T47D (cell line): Measurements from ENCODE around the gene MYO1G.
A peak's percentile ranks its signal among the peaks of the same experiment; 100 is the strongest.

ENCODE experiments used
- DNase-seq, 2 experiments: peaks; one replicate each; pipeline versions ENCODE4 v3.0.0 to v3.0.0-alpha.2; 2011 to 2012; ENCODE audit warnings: low read depth in 1 of 2, low spot score in 1 of 2
- JUND ChIP-seq: IDR thresholded peaks from 2 replicates; pipeline ENCODE4 v1.6.1; 2012; ENCODE audit warnings: low read depth
- in situ Hi-C: cut with HindIII; loops from 2 replicates; pipeline ENCODE4 v1.10.0; 2016; ENCODE audit warnings: low sequenced_read_pairs, low pct_unique_long_range_greater_than_20kb

Gene MYO1G

GRCh38 chr7:44964384-44964830 is 14.4 kb downstream of the MYO1G start:
- peak in 1 of 2 experiments; percentile 30 for DNase-seq
- TF ChIP-seq JUND: no peak
- in situ Hi-C loops: no loop called here

DNA sequence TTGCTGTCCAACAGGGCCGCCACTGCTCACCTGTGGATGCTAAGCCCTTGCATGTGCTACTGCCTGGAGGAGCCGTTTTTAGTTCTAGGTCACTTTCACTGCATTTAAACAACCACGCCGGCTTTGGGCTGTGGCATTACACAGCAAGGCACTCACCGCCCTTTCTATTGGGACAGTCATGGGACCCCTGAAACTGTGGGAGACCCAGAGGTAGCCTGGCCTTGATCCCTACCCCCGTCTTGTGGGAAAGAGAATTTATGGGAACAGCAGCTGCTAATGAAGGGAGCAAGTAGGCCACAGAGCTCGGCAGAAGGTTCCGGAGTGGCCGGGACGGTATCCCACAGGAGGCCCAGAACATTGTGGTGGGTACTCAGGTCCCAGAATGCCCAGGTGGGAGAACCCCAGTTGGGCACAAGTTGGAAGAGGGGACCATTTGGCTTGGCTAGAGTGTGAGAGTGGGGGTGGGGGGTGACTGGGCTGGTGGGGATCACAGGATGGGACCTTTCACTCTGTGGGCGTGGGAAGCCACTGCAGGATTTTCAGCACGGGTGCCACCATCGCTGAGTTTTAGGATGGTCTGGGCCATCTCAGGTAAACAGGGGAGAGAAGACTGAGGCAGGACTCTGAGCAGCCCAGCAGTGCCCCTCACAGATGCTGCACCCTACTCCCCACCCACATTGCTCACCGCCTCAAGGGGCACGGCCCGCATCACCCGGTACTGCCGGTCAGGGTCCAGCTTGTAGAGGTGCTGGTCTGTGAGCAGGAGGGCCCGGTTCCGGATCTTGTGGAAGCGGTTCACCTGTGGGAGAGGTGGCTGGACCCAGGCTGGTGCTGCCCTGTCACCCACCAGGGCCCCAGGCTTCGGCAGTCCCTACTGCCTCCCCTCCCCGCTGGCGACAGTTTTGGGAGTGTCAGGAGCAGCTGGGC is 15.2 kb downstream of the MYO1G start:
- no peak for DNase-seq
- in situ Hi-C loops: no loop called here
- TF ChIP-seq JUND: no peak

- DNase-seq: no peak
Observed at GRCh38 chr7:44962483-44963251, 16.1 kb downstream of the MYO1G start.

DNA sequence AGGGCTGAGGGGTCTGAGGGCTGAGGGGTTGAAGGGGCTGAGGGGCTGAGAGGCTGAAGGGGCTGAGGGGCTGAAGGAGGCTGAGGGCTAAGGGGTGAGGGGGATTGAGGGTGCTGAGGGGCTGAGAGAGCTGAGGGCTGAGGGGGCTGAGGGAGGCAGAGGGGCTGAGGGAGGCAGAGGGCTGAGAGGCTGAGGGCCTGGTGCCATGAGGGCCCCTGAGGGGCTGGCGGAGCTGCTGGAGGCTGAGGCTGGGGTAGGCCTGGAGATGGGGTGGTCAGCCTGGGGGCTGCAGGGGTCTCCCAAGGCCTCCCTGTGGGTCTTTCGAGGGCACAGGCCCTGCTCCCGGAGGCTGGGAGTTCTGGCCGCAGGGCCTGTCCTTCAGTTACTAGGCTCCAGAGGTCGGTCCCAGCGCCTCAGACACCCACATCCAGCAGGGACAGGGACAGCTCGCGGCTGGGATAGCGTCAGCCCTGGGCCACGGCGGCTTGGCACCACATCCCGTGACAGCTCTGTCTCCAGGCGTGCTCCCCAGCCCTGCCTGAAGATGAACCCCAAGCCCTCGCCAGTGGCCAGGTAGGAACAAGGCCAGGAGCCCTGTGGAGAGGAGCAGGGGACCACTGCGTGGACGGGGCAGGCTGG is 16.9 kb downstream of the MYO1G start:
- in situ Hi-C loops: no loop called here
- no peak for DNase-seq

More at GRCh38 chr7:44962483-44963251, 16.1 kb downstream of the MYO1G start:
- TF ChIP-seq JUND: no peak
- in situ Hi-C loops: no loop called here

DNA sequence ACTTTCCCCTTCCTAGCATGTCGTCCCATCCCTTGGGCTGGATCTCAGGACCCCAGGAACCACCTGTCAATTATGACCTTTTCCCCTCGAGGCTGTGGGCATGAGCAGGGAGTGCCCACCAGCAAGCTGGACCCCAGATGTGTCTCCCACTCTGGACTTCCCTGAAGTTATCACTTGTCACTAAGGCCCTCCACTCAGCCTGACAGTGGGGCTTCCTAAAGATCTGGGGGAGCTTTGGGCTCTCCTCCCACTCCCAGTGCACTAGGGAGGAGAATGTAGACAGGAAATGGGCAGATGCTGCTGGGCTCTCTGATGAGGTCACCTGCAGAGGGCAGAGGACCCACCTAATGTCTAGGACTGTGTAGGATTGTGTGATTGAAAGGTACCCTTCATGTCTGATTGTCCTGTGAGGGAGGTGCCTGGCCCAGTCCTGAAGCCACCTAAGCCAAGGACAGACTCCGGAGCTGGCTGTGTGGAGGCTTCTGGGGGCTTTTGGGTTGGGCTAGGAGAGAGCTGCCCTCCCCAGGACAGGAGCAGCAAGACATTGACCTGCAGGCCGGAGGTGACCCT is 18.7 kb downstream of the MYO1G start:
- TF ChIP-seq JUND: no peak
- DNase-seq: no peak
- in situ Hi-C loops: no loop called here

More for the DNA sequence above, 16.9 kb downstream of the MYO1G start:
- no peak for TF ChIP-seq JUND

DNA sequence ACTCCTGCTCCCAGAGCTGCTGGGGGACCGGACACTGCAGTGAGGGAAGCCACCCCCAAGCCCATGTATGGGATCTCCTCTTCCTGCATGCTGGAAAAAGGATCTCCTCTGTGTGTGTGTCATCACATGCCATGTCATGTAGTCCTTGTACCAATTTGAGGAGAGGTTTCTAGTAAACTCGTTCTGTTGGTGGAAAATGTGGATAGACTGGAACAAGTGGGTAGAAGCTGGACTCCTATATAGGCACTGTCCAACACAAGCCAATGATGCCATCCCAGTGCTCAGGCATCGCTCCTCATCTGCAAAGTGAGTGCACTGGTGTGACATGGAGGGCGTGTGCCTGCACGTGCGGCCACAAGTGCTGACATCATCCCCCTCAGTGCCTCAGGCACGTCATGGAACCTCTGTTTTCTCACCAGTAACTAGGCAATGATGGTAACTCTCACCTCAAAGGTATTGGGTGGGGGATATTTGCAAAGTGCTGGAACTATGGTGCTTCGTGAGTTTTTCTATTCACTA is 19.3 kb downstream of the MYO1G start:
- in situ Hi-C loops: no loop called here
- DNase-seq: peak in 1 of 2 experiments; percentile 23

DNA sequence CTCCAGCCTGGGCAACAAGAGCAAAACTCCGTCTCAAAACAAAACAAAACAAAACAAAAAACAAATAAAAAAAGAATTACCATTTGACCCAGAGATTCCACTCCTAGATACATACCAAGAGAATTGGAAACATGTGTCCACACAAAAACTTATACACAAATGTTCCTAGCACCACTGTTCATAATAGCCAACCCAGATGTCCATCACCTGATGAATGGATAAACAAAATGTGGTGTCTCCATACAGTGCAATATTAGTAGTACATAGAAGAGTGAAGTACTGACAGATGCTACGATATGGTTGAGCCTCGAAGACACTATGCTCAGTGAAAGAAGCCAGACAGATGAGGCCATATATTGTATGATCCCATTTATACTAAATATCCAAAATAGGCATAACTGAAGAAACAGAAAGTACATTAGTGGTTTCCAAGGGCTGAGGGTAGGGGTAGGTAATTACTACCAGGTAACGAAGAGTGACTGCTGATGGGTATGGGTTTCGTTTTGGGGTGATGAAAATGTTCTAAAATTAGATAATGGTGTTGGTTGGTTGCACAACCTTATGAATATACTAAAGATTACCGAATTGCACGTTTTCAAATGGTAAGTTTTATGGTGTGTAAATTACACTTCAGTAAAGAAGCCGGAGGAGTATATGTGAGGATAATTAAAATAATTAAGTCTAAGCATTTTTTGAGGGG is 20.0 kb downstream of the MYO1G start:
- in situ Hi-C loops: no loop called here
- TF ChIP-seq JUND: no peak
- no peak for DNase-seq

More for the DNA sequence above, 19.3 kb downstream of the MYO1G start:
- TF ChIP-seq JUND: no peak

- DNase-seq: no peak
- TF ChIP-seq JUND: no peak
- in situ Hi-C loops: no loop called here
Observed at GRCh38 chr7:44956157-44956766, 22.6 kb downstream of the MYO1G start.

DNA sequence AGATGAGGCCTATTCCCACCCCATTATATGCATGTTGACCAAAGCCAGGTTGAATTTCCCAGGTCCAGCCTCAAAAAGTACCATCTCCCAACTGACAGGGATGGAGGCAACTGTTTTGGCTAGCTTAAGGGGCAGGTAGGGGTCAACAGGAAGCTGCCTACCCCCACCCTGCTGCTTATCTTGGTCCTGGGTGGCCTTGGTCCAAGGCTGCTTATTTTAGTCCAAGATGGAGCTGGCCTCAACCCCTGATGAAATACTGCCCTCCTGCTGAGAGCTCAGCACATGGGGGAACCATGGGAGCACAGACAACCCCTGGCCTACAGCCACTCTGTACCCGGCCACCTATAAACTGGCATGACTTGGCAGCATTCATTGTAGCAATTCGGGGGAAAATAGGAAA is 23.1 kb downstream of the MYO1G start:
- TF ChIP-seq JUND: no peak
- in situ Hi-C loops: no loop called here

DNA sequence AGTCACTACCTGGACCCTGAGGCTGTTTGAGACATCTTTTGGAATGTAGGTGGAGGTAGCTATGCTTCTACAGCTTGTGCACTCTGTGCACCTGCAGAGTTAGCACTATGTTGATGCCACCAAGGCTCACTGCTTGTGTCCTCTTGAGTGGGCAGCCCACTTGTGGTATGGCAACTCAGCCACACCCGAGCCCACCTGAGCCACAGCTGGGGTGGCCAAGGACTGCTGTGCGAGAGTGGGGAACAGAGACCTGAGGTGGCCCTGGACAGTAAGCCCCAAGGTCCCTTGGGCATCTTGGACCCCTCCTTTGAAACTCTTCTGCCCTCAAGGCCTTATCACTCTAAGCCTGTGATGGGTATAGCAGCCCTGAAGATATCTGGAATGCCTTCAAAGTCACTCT is 25.7 kb downstream of the MYO1G start:
- no peak for DNase-seq
- no peak for TF ChIP-seq JUND
- in situ Hi-C loops: no loop called here

More for the DNA sequence above, 23.1 kb downstream of the MYO1G start:
- DNase-seq: no peak

DNA sequence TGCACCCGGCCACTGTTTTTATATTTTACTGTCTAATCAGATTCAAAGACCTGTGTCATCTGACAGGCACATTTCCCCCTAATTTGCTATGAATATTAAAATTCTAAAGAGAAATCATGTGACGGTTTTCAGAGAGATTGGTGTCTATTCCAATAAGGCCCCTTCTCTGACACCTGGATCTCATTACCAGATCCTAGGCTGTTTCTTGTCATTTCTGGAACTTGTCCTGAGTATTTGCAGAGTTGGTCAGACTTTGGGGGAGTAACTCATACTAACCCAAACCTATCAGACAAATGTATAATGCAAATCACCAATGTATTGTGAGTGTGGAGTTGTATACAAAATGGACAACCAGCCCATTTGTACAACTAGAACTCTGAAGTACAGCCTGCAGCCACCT is 29.5 kb downstream of the MYO1G start:
- in situ Hi-C loops: no loop called here
- DNase-seq: no peak
- TF ChIP-seq JUND: no peak

DNA sequence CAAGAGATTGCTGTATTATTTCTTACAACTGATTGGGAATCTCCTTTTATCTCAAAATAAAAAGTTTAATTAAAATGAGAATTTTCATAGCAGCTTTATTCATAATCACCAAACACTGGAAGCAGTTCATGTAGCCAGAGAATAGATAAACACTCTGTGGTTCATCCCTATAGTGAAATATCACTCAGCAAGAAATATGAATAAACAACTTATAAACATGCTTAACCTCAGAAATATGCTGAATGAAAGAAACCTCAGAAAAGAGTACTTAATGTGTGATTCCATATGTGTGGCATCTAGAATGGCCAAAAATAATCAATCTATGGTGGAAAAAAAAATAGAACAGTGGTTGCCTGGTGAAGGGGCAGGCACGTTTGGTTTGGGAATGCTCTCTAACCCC is 33.3 kb downstream of the MYO1G start:
- no peak for TF ChIP-seq JUND
- in situ Hi-C loops: no loop called here
- no peak for DNase-seq
